ENCODE results near the gene CDK8. TPM values are rescaled to one million over a fixed set of nuclear protein-coding genes. Genes with fewer than 3 reads are reported as not detected.

The CDK8 gene
- total RNA-seq, 4 donors from 2014 or later, result 6.7 to 17.9 (median 15.4) TPM

- DNase-seq, result no peak
- H3K27ac ChIP-seq, result no peak overlapping the region
- no peak overlapping the region for H3K4me3 ChIP-seq
- intact Hi-C loops (cut with DNase I; ENCODE audit: low total_unique reads), result no loop called here
- no peaks in the 10 kb centered on the region for H3K27me3 ChIP-seq
- H3K36me3 ChIP-seq, result no peaks in the 10 kb centered on the region
- no peaks in the 10 kb centered on the region for H3K9me3 ChIP-seq
- TF ChIP-seq POLR2A (IDR thresholded peaks at IDR 0.05) (no peak), CTCF (IDR thresholded peaks at IDR 0.05) (no peak)
- H3K4me1 ChIP-seq, result no peaks in the 10 kb centered on the region
These were observed 5.7 kb downstream of the CDK8 start for GRCh38 chr13:26259634-26260033.

GRCh38 chr13:26262156-26262555 lies 8.2 kb downstream of the CDK8 start:
- Histone ChIP-seq H3K27ac (no peak overlapping the region), H3K27me3 (no peaks in the 10 kb centered on the region), H3K36me3 (no peaks in the 10 kb centered on the region), H3K4me1 (no peaks in the 10 kb centered on the region), H3K9me3 (no peaks in the 10 kb centered on the region), H3K4me3 (no peak overlapping the region)
- no peak for DNase-seq
- TF ChIP-seq CTCF (IDR thresholded peaks at IDR 0.05) (no peak), POLR2A (IDR thresholded peaks at IDR 0.05) (no peak)
- intact Hi-C loops (cut with DNase I; ENCODE audit: low total_unique reads), result no loop called here

- TF ChIP-seq CTCF (IDR thresholded peaks at IDR 0.05), result no peak
- no peak for TF ChIP-seq POLR2A (IDR thresholded peaks at IDR 0.05)
- no peak overlapping the region for H3K27ac ChIP-seq
- intact Hi-C loops (cut with DNase I; ENCODE audit: low total_unique reads), result no loop called here
- no peak overlapping the region for H3K4me3 ChIP-seq
- no peaks in the 10 kb centered on the region for H3K9me3 ChIP-seq
- no peaks in the 10 kb centered on the region for H3K27me3 ChIP-seq
- no peak for DNase-seq
- H3K4me1 ChIP-seq, result no peaks in the 10 kb centered on the region
- no peaks in the 10 kb centered on the region for H3K36me3 ChIP-seq
These were observed 12.4 kb downstream of the CDK8 start for GRCh38 chr13:26266311-26266710.

- Histone ChIP-seq H3K27me3 (no peaks in the 10 kb centered on the region), H3K36me3 (no peaks in the 10 kb centered on the region), H3K4me3 (no peak overlapping the region), H3K4me1 (no peaks in the 10 kb centered on the region), H3K27ac (no peak overlapping the region), H3K9me3 (no peaks in the 10 kb centered on the region)
- DNase-seq, result no peak
- TF ChIP-seq POLR2A (IDR thresholded peaks at IDR 0.05) (no peak), CTCF (IDR thresholded peaks at IDR 0.05) (no peak)
- intact Hi-C loops (cut with DNase I; ENCODE audit: low total_unique reads), result no loop called here
These were observed 16.8 kb downstream of the CDK8 start for GRCh38 chr13:26270707-26271106.

GRCh38 chr13:26272621-26273020 lies 18.7 kb downstream of the CDK8 start:
- TF ChIP-seq CTCF (IDR thresholded peaks at IDR 0.05) (no peak), POLR2A (IDR thresholded peaks at IDR 0.05) (no peak)
- Histone ChIP-seq H3K4me1 (no peaks in the 10 kb centered on the region), H3K27ac (no peak overlapping the region), H3K27me3 (no peaks in the 10 kb centered on the region), H3K4me3 (no peak overlapping the region), H3K36me3 (no peaks in the 10 kb centered on the region), H3K9me3 (no peaks in the 10 kb centered on the region)
- intact Hi-C loops (cut with DNase I; ENCODE audit: low total_unique reads), result no loop called here
- no peak for DNase-seq
